ENCODE data around the gene SRRD.
A peak's percentile ranks its signal among the peaks of the same experiment; 100 is the strongest.

Gene SRRD

GRCh38 chr22:26502688-26503561 is 19.2 kb downstream of the SRRD start:
- peak; percentile 50 for DNase-seq (ENCODE audit: low read depth)
- no peak overlapping the region for H3K4me3 ChIP-seq (ENCODE audit: control insufficient read depth, low read depth, low read length)
- TF ChIP-seq CTCF (conservative IDR thresholded peaks at IDR 0.05; ENCODE audit: control insufficient read depth, insufficient read depth, low read depth, low read length), result peak; percentile 54

GRCh38 chr22:26503758-26504157 is 20.1 kb downstream of the SRRD start:
- no peak for DNase-seq (ENCODE audit: low read depth)
- TF ChIP-seq CTCF (conservative IDR thresholded peaks at IDR 0.05; ENCODE audit: control insufficient read depth, insufficient read depth, low read depth, low read length), result no peak
- H3K4me3 ChIP-seq (ENCODE audit: control insufficient read depth, low read depth, low read length), result no peak overlapping the region

- no peak overlapping the region for H3K4me3 ChIP-seq (ENCODE audit: control insufficient read depth, low read depth, low read length)
- TF ChIP-seq CTCF (conservative IDR thresholded peaks at IDR 0.05; ENCODE audit: control insufficient read depth, insufficient read depth, low read depth, low read length), result no peak
- no peak for DNase-seq (ENCODE audit: low read depth)
These were observed 24.5 kb downstream of the SRRD start for GRCh38 chr22:26508148-26508547.

- TF ChIP-seq CTCF (conservative IDR thresholded peaks at IDR 0.05; ENCODE audit: control insufficient read depth, insufficient read depth, low read depth, low read length), result no peak
These were observed 28.6 kb downstream of the SRRD start, which contains the start of gene TFIP11 for GRCh38 chr22:26512149-26512793. Gene TFIP11 (minus strand): TSS chr22:26512473. CDS start chr22:26510272, 2,201 bp downstream.

GRCh38 chr22:26513838-26514237 is 30.2 kb downstream of the SRRD start:
- no peak overlapping the region for H3K4me3 ChIP-seq (ENCODE audit: control insufficient read depth, low read depth, low read length)
- DNase-seq (ENCODE audit: low read depth), result no peak
- no peak for TF ChIP-seq CTCF (conservative IDR thresholded peaks at IDR 0.05; ENCODE audit: control insufficient read depth, insufficient read depth, low read depth, low read length)

More at GRCh38 chr22:26512149-26512793, 28.6 kb downstream of the SRRD start, which contains the start of gene TFIP11:
- H3K4me3 ChIP-seq (ENCODE audit: control insufficient read depth, low read depth, low read length), result peak within 1 kb of the TSS; percentile 99
- DNase-seq (ENCODE audit: low read depth), result peak; percentile 87

- DNase-seq (ENCODE audit: low read depth), result no peak
- no peak overlapping the region for H3K4me3 ChIP-seq (ENCODE audit: control insufficient read depth, low read depth, low read length)
- no peak for TF ChIP-seq CTCF (conservative IDR thresholded peaks at IDR 0.05; ENCODE audit: control insufficient read depth, insufficient read depth, low read depth, low read length)
These were observed 30.9 kb downstream of the SRRD start for GRCh38 chr22:26514419-26515161.
